Activated naive CD8-positive, alpha-beta T cell treated with anti-CD3 and anti-CD28 coated beads, Interleukin-2, amount 50 U/mL, for 16 hours (primary cell): ENCODE data around the gene TK2.
"Not testable (repeated sequence)": the region's sequence is repeated elsewhere in the genome, so short reads cannot be mapped to it uniquely, and the experiment has no call there.

Source experiments
- DNase-seq: peaks from one replicate; pipeline ENCODE4 v3.0.0-alpha.2; 2020; ENCODE audit warnings: low read depth, low spot score

Gene TK2

GRCh38 chr16:66469291-66469946 lies 80.5 kb downstream of the TK2 start:
- DNase-seq: no peak

- no peak for DNase-seq
These were observed 81.5 kb downstream of the TK2 start for GRCh38 chr16:66468321-66468965.

- DNase-seq: no peak
These were observed 82.3 kb downstream of the TK2 start for GRCh38 chr16:66467611-66468010.

- not testable (repeated sequence) for DNase-seq
These were observed 83.3 kb downstream of the TK2 start for GRCh38 chr16:66466636-66467035.

- DNase-seq: not testable (repeated sequence)
These were observed 84.0 kb downstream of the TK2 start for GRCh38 chr16:66465946-66466345.

- DNase-seq: no peak
These were observed 87.0 kb downstream of the TK2 start for GRCh38 chr16:66462912-66463311.

GRCh38 chr16:66460703-66461102 lies 89.2 kb downstream of the TK2 start:
- DNase-seq: no peak

GRCh38 chr16:66459878-66460277 lies 90.0 kb downstream of the TK2 start:
- no peak for DNase-seq

GRCh38 chr16:66458853-66459252 lies 91.1 kb downstream of the TK2 start:
- no peak for DNase-seq

GRCh38 chr16:66458292-66458691 lies 91.6 kb downstream of the TK2 start:
- DNase-seq: no peak
